ENCODE data around the gene CHDH.

Gene CHDH

DNA sequence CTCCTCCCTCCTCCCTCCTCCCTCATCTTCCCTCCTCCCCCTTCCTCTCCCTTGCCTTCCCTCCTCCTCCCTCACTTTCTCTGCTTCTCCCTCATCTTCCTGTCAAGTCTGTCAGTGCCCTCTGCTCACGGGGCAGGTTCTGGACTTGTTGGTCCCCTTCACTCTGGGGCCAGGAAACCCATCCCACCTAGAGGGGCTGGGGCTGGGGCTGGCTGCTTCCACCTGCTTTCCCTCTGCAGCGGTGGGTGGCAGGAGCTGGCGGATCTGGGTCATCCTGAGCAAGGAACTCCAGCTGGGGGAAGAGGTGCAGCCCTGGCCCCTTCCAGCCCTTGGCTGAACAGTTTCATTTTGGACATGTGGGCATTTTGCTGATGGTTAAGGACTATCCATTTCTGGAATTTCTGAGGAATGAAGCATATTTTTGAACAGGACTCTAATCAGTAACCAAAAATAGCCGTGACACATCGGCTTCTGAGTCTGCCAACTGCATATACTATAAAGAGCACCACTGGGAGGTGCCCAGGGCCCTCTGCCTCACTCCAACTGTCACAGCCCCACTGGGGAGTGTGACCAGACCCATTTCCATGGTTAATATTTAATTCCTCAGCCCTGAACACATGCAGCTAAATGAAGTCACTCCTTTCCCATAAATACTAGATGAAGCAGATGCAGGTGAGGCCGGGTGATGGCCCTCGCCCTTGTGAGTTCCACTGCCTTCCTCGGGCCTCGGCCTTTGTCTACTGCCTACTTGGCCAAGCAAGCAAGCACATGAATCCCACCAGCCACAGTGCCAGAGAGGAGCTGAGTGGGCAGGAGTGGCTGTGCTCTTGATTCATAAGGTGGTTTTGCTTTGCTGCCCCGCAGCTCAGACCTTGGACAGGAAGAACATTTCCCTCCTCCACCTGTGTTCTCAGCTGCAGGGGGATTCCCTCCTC is 39.8 kb downstream of the CHDH start:
- DNase-seq: no peak

DNA sequence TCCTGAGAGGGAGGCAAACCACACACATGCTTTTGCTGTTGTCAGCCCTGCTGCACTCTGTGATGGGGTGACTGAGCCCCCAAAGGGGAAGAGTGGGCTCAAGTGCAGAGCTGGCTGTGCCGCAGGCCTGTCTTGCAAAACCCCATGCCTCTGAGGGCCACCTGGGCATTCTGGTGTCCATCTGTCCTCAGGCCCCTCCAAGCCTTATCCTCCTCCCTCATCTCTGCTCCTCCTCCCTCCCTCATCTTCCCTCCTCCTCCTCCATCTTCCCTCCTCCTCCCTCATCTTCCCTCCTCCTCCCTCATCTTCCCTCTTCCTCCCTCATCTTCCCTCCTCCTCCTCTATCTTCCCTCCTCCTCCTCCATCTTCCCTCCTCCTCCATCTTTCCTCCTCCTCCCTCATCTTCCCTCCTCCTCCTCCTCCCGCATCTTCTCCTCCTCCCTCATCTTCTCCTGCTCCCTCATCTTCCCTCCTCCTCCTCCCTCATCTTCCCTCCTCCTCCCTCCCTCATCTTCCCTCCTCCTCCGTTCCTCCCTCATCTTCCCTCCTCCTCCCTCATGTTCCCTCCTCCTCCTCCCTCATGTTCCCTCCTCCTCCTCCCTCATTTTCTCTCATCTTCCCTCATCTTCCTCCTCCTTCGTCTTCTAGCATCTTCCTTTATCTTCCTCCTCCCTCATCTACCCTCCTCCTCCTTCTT is 40.6 kb downstream of the CHDH start:
- DNase-seq: no peak

- DNase-seq: no peak
These were observed 41.3 kb downstream of the CHDH start for GRCh38 chr3:53804697-53805462.

DNA sequence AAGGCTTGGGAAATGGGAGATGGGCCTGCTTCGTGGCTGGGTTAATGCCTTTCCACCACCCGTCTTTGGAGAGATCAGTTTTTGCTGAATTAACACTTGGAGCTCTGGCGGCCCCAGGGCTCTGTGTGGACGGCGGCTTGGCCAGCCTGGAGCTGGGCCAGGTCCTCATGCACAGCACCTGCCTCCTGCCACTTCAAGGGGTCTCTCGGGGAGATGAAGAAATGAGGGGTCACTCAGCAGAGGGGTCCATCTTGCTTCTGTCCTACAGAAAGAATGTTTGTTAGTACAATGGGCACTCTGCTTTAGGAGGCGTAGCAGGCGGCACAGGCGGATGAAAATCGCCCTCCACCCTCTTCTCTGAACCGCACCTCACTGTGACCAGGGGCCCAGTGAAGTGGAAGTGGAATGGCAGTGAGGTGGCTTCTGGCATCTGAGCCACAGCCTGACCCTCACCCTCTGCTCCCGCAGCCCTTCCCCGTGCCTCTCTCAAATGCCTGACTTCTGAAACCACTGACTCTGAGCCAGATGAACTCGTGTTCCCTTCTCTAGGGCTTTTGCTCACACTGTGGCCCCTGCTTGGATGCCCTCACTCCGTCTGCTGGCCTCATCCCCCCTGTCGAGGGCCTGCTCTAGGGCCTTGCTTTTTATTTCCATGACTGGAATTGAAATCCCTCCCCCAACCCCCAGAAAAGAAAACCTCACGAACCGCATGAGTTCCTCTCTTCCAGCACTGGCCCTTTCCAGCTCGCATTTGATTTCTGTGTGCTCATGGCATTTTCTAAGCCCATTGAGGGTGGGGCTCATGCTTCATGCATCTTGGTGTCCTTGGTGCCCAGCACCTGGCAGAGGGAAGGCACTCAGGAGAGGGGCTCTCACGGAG is 42.2 kb downstream of the CHDH start:
- no peak for DNase-seq

DNA sequence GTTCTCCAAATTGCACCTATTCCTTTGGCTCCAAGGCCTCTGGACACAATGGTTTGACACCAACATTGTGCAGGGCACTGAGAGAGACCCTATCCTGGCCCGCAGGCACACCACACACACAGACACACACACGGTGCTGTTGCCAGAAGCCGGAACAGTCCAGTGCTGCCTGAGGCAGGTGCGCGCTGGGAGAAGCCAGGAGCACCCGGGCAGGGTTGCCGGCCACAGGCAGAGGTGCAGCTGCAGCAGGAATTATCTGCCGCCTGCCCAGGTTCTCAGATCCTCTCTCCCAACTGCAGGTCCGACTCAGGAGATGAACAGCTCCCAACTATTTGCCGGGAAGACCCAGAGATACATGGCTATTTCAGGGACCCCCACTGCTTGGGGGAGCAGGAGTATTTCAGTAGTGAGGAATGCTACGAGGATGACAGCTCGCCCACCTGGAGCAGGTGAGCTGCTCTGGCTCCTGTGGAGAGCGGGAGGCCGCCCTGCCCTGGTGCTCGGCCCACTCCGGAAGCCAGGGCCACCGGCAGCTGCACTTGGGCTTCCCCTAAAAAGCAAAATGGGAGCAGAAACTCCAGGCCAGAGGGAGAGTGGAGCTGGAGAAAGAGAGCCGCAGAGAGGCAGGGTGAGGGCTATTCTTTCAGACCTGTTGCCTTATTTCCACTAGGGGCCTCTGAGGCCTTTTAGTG is 42.9 kb downstream of the CHDH start:
- DNase-seq: no peak

DNA sequence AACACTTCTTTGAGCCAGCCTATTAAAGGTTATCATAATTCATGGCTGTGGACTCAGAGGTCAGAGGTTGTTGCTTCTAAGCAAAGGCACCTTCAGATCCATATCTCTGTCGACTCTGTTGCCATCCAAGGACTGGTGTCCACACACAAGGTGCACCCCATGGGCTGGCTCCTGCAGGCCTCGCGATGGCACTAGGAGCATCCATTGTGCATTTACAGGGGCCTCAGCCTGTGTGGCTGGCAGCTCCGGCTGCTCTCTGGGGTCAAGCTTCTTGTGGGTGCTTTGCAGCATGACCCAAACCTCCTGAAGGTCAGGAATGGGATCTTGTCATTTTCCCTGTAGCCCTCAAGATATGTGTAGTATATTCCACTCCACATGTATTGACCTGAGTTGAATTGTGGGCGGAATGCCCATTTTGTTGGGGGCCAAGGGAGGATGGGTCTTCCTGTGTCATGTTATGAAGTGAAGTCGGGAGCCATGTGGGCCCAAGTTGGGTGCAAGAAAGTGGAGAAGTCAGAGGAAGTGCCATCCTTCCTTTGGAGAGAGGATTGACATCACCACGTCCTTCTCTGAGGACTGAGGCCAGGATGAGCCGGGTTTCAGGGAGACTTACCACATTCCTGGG is 43.9 kb downstream of the CHDH start:
- no peak for DNase-seq

DNA sequence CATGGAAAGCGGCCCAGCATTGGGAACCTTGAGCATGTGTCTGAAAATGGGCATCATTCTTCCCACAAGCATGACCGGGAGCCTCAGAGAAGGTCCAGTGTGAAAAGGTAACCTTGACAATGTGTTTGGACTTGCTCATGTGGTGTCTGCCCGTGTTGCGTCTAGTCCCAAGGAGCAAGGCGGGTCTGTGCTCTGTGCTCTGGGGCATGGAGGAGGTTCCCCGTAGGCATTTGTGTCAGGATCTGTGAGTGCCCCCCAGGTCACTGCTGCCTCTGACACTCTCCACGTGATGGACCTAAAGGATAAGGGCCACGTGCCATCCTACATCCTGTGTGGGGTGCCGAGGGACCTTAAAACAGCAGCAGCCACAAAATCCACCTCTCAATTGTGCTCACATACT is 44.9 kb downstream of the CHDH start:
- DNase-seq: no peak

DNA sequence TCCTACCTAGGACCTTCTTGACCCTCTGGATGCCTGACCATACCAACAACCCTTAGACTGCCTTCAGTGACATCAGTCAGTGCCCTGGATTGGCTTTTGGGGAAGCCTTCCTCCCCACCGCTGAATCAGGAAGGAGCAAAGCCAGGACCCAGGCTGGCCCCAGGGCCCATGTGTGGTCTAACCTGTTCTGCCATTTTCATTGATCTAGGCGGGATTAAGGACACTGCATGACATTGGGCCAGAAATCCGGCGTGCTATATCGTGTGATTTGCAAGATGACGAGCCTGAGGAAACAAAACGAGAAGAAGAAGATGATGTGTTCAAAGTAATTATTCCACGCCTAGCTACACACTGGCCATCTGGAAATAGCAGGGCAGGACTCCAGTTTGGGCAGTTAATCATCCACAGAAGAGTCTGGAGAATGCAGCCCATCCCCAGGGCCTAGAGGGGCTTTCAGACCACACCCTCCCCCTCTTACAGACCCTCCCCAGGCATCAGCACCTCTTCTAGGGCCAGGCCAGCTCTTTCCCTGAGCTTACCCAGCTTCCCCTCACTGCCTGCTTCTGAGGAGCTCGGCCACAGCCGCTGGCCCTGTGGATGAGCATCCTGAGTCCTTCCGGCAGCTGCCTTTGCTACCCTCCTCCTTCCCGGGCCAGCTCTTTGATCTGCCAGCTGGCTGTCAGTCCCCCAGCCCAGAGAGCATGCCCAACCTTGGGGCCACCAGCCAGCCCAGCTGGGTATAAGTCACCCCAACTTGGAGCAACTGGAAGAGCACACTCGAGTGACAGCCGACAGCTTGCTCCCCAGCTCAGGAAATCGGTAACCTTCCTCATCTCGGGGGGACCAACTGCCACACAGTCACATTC is 45.9 kb downstream of the CHDH start:
- no peak for DNase-seq

GRCh38 chr3:53799338-53799865 is 46.8 kb downstream of the CHDH start:
- DNase-seq: no peak

DNA sequence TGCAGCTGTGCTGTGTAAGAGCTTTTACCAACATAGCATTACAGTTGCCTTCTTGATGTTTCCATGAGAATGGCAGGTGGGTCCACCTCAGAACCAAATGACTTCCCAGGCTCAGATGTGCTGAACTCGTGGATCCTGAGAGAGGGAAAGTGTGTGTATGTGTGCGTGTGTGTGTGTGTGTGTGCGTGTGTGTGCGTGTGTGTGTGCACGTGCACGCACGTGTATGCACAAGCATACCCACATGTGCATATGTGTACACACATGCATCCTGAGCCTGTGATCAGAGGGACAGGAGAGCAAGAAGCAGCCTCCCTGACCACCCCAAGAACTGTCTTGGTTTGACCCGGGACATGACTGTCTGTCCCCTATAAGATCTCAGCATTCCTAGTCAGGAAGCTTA is 48.1 kb downstream of the CHDH start:
- DNase-seq: no peak

- no peak for DNase-seq
These were observed 50.2 kb downstream of the CHDH start for GRCh38 chr3:53795789-53796560.

GRCh38 chr3:53795176-53795575 is 51.0 kb downstream of the CHDH start:
- DNase-seq: no peak

DNA sequence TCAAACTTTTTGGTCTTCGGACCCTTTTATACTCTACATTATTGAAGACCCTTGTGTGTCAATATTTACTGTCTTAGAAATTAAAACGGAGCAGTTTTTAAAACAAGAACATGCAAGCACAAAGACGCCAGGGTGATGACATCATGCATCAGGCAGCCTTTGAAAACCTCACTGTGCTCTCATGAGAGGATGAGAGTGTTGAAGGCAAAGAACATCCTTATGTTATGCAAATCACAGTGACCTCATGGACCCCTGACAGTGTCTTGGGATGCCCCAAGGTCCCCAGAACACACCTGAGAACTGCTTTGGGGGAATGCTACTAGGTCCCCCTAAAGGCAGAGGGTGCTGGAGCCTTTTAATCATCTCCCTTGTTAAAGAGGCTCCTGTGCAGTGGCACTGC is 51.6 kb downstream of the CHDH start:
- DNase-seq: no peak

GRCh38 chr3:53792866-53793265 is 53.4 kb downstream of the CHDH start:
- DNase-seq: no peak

DNA sequence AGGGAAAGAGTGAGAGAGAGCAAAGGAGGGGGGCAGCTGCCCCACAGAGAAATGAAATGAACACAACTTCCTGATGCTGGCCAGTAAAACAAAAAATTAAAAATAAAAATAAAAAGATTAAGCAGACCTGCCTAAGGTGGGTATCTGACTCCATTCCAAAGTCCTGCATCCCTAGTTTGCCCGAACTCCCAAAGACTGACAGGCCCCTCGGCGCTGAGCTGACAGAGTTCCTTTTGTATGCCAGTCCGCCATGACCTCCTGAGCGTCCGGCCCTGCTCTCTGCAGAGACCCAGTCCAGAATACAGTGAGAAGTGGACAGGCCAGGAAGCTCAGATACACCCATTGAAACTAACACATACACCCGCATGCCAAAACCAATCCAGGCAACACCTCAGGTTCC is 54.9 kb downstream of the CHDH start:
- DNase-seq: no peak

GRCh38 chr3:53790470-53790869 is 55.7 kb downstream of the CHDH start:
- no peak for DNase-seq

GRCh38 chr3:53789459-53789858 is 56.8 kb downstream of the CHDH start:
- no peak for DNase-seq

DNA sequence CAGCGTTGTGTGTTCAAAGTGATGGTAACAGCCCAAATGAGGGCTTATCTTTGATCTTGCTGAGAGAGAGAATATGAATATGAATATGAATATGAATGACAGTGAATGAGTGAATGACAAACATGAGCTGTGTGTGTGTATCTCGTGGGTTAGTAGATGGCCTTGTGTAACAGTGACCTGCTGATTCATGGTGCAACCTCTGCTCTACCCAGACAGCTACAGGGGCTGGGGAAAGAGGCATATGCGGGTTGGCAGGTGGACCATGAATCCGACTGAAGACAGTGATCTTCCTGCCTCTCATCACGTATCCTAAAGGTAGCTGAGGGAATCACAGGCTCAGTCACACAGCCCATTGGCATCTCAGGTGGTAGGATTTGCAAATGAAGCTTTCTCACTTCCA is 58.2 kb downstream of the CHDH start:
- no peak for DNase-seq

DNA sequence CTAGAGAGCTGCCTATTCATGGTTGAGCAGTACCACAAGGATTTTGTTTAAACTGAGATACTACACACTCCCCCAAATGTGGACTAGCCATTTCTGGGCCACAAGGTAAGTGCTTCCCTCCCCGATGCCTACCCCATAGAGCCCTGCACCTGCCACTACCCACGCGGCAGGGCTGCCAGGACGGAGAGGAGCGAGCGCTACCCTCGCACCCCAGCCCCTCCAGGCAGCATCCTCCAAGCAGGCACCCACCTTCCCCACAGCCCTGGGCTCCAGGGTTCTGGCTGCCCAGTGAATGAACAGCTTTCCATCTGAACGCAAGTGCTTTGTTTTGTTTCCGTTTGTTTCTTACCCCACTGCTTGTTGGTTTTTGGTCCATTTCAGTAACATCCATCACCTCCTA is 59.2 kb downstream of the CHDH start:
- no peak for DNase-seq
